Endothelial cell of umbilical vein (primary cell): ENCODE measurements around the gene MBNL2. TPM values are rescaled to one million over a fixed set of nuclear protein-coding genes. Genes with fewer than 3 reads are reported as not detected.

Source experiments
- BruUV-seq: library from RNA; stranded (reverse); fragments of 400-500 nt; replicated peaks from 2 replicates; lab custom pipeline; 2021; lab: Mats Ljungman, UMichigan
- CTCF ChIA-PET: fragments of 300-600, 350-600 bp; sonication (Branson Sonifier 250); formaldehyde crosslinking; loops from one replicate; lab custom pipeline; 2021; ENCODE audit warnings: antibody characterized with exemption, inconsistent platforms; lab: Charles Lee
- POLR2A ChIA-PET: fragments of 300-600, 350-600 bp; sonication (Branson Sonifier 250); formaldehyde crosslinking; loops from one replicate; lab custom pipeline; 2021; ENCODE audit warnings: antibody characterized with exemption, inconsistent platforms; lab: Charles Lee
- DNase-seq: peaks from one replicate; pipeline ENCODE4 v3.0.0-alpha.2; 2011; ENCODE audit warnings: low read depth, low spot score
- FAIRE-seq: peaks from 2 replicates; lab custom pipeline; 2011; peaks lifted over from hg19 to GRCh38; lab: Jason Lieb, UNC
- H2AFZ ChIP-seq: 2 replicates; pipeline ENCODE4 v1.6.0; 2012; ENCODE audit warnings: low read depth, low read length, control low read depth, inconsistent platforms
- H3K27ac ChIP-seq: 2 replicates; pipeline ENCODE4 v1.5.1; 2011; ENCODE audit warnings: low read depth, mild to moderate bottlenecking, control low read depth, low read length, moderate library complexity; ENCODE audit not compliant: insufficient read depth
- H3K27me3 ChIP-seq, 2 experiments: 2 replicates each; pipeline versions ENCODE4 v1.6.0 to v1.6.1; 2011; ENCODE audit warnings: low read length in 2 of 2, mixed read lengths in 1 of 2; ENCODE audit not compliant: control insufficient read depth in 2 of 2, insufficient read depth in 2 of 2
- H3K36me3 ChIP-seq, 2 experiments: 2 replicates in 1 of 2; 3 replicates in 1 of 2; pipeline ENCODE4 v1.5.1; 2011; ENCODE audit warnings: low read length in 2 of 2, mild to moderate bottlenecking in 1 of 2, moderate library complexity in 1 of 2; ENCODE audit not compliant: control insufficient read depth in 2 of 2, insufficient read depth in 2 of 2; ENCODE audit errors: extremely low read depth in 1 of 2
- H3K4me1 ChIP-seq: 3 replicates; pipeline ENCODE4 v1.5.1; 2011; ENCODE audit warnings: mild to moderate bottlenecking, low read length; ENCODE audit not compliant: control insufficient read depth, insufficient read depth; ENCODE audit errors: extremely low read depth
- H3K4me2 ChIP-seq: 2 replicates; pipeline ENCODE4 v1.6.1; 2011; ENCODE audit warnings: low read length, control low read depth, mixed read lengths; ENCODE audit not compliant: insufficient read depth
- H3K4me3 ChIP-seq, 3 experiments: fragments of 200-600 bp in 1 of 3; sonication (generic), shearing (Covaris generic) in 1 of 3; replicated peaks in 1 of 3; 2 replicates each; pipeline ENCODE4 v1.5.1; 2011 to 2016; ENCODE audit warnings: control low read depth in 3 of 3, low read length in 3 of 3, mild to moderate bottlenecking in 2 of 3, inconsistent platforms in 1 of 3, low read depth in 1 of 3, moderate library complexity in 1 of 3; ENCODE audit not compliant: insufficient read depth in 1 of 3
- H3K79me2 ChIP-seq: 2 replicates; pipeline ENCODE4 v1.6.0; 2012; ENCODE audit warnings: low read length, inconsistent platforms; ENCODE audit not compliant: control insufficient read depth, insufficient read depth
- H3K9ac ChIP-seq: replicated peaks from 2 replicates; pipeline ENCODE3; 2011; ENCODE audit warnings: low read length, control low read depth; ENCODE audit not compliant: insufficient read depth; ENCODE audit errors: extremely low read depth
- H3K9me1 ChIP-seq: replicated peaks from 3 replicates; pipeline ENCODE4 v1.6.0; 2011; ENCODE audit warnings: mild to moderate bottlenecking, low read length; ENCODE audit not compliant: control insufficient read depth, insufficient read depth; ENCODE audit errors: extremely low read depth
- H3K9me3 ChIP-seq: replicated peaks from 2 replicates; pipeline ENCODE4 v1.5.1; 2012; ENCODE audit warnings: low read length, inconsistent platforms; ENCODE audit not compliant: control insufficient read depth, insufficient read depth
- H4K20me1 ChIP-seq: replicated peaks from 2 replicates; pipeline ENCODE3; 2011; ENCODE audit warnings: mild to moderate bottlenecking, low read length; ENCODE audit not compliant: control insufficient read depth, insufficient read depth; ENCODE audit errors: extremely low read depth
- CTCF ChIP-seq, 2 donors: IDR thresholded peaks; 1 replicate in 1 of 2; 2 replicates in 1 of 2; pipeline ENCODE4 v1.5.1; 2011; ENCODE audit warnings: low read length in 2 of 2, mild to moderate bottlenecking in 2 of 2, moderate library complexity in 2 of 2, control low read depth in 1 of 2, inconsistent platforms in 1 of 2, low read depth in 1 of 2; ENCODE audit not compliant: insufficient read depth in 1 of 2; ENCODE audit errors: extremely low read depth in 1 of 2
- EZH2 ChIP-seq: IDR thresholded peaks from 2 replicates; pipeline ENCODE4 v1.6.1; 2012; ENCODE audit warnings: borderline replicate concordance, low read depth, mild to moderate bottlenecking, moderate library complexity, low read length, inconsistent platforms; ENCODE audit not compliant: severe bottlenecking
- FOS ChIP-seq: IDR thresholded peaks from 2 replicates; pipeline ENCODE4 v1.6.1; 2011; ENCODE audit warnings: mild to moderate bottlenecking, low read length, moderate library complexity, borderline replicate concordance; ENCODE audit not compliant: insufficient read depth
- GATA2 ChIP-seq: IDR thresholded peaks from 2 replicates; pipeline ENCODE4 v1.7.0; 2011; ENCODE audit warnings: low read depth, mild to moderate bottlenecking, moderate library complexity, mixed read lengths, low read length; ENCODE audit not compliant: insufficient read length, insufficient read depth
- JUN ChIP-seq: IDR thresholded peaks from 2 replicates; pipeline ENCODE4 v1.6.1; 2011; ENCODE audit warnings: borderline replicate concordance, low read depth; ENCODE audit not compliant: insufficient read length, insufficient read depth
- MAX ChIP-seq: IDR thresholded peaks from 2 replicates; pipeline ENCODE4 v1.6.1; 2011; ENCODE audit not compliant: insufficient read depth, insufficient read length
- POLR2A ChIP-seq: IDR thresholded peaks from 2 replicates; pipeline ENCODE4 v1.6.1; 2012; ENCODE audit warnings: low read depth, mild to moderate bottlenecking, control low read depth, low read length
- POLR2AphosphoS5 ChIP-seq: IDR thresholded peaks from 2 replicates; pipeline ENCODE4 v1.6.1; 2012; ENCODE audit warnings: low read depth, mild to moderate bottlenecking, control low read depth, low read length, moderate library complexity; ENCODE audit not compliant: insufficient read depth
- dilution Hi-C: fragments of 300-500 bp; cut with MboI; formaldehyde crosslinking; loops from one replicate; pipeline ENCODE4 v1.15.0; 2019; ENCODE audit warnings: low sequenced_read_pairs; ENCODE audit not compliant: extremely low pct_ligation_motif_present
- intact Hi-C: fragments of 100-400 bp; cut with micrococcal nuclease; formaldehyde crosslinking; loops from one replicate; pipeline ENCODE4 v1.10.0; 2022
- polyA plus RNA-seq, 4 experiments: library from polyadenylated mRNA; depleted of rRNA in 3 of 4; stranded (reverse) in 3 of 4; unstranded in 1 of 4; fragments of >200 nt; gene quantifications; 2 replicates each; pipeline versions ENCODE4 v1.2.1 to v1.2.3, GENCODE V29; 2011 to 2012; ENCODE audit warnings: missing spikeins in 1 of 4
- total RNA-seq: library from RNA; stranded (reverse); gene quantifications from 2 replicates; pipeline ENCODE4 v1.2.3, GENCODE V29; 2021

MBNL2 gene
- total and polyA plus RNA-seq, 2 donors (not counting 3 experiments of a cell fraction or from before 2014, with no cell fraction given) = 32.9 to 76.5 TPM

- intact Hi-C loops = no loop called here
- H3K79me2 ChIP-seq = peaks cover 2% of the 10 kb centered on the region
- H3K4me1 ChIP-seq = no peaks in the 10 kb centered on the region
- H3K4me3 ChIP-seq = no peak overlapping the region
- dilution Hi-C loops = no loop called here
- H3K36me3 ChIP-seq = peaks cover 16 to 23% of the 10 kb centered on the region in 2 experiments
- H3K27ac ChIP-seq = no peak overlapping the region
- no peaks in the 10 kb centered on the region for H3K9me3 ChIP-seq
- no peak for DNase-seq
- peaks cover 4% of the 10 kb centered on the region for H4K20me1 ChIP-seq
- FAIRE-seq = no peak
- H3K4me2 ChIP-seq = no peak overlapping the region
- POLR2A ChIA-PET = interaction anchor here (1.5 kb wide), 1 partner anchor 46 kb away, joined by 3 read pairs; no protein-coding TSS in a partner anchor
- no peak overlapping the region for H3K9ac ChIP-seq
- H2AFZ ChIP-seq = no peak overlapping the region
- H3K27me3 ChIP-seq = no peaks in the 10 kb centered on the region
- H3K9me1 ChIP-seq = no peaks in the 10 kb centered on the region
- TF ChIP-seq FOS (no peak), JUN (no peak), EZH2 (no peak), POLR2A (no peak), POLR2AphosphoS5 (no peak), MAX (no peak), GATA2 (no peak)
- CTCF ChIA-PET = interaction anchor here (0.9 kb wide), 1 partner anchor 8 kb away, joined by 3 read pairs; no protein-coding TSS in a partner anchor
- BruUV-seq = no TSS peak
These were observed 164.8 kb downstream of the MBNL2 start for GRCh38 chr13:97386801-97387484.

GRCh38 chr13:97387485-97387839, 165.3 kb downstream of the MBNL2 start:
- dilution Hi-C loops = no loop called here
- no TSS peak for BruUV-seq

More at GRCh38 chr13:97387485-97387839, 165.3 kb downstream of the MBNL2 start:
- ChIA-PET CTCF (interaction anchor here (0.9 kb wide), 1 partner anchor 9 kb away, joined by 3 read pairs; no protein-coding TSS in a partner anchor), POLR2A (interaction anchor here (1.5 kb wide), 1 partner anchor 45 kb away, joined by 3 read pairs; no protein-coding TSS in a partner anchor)
- Histone ChIP-seq H2AFZ (no peak overlapping the region), H4K20me1 (peaks cover 4% of the 10 kb centered on the region), H3K36me3 (peaks cover 12 to 19% of the 10 kb centered on the region in 2 experiments), H3K9ac (no peak overlapping the region), H3K9me3 (no peaks in the 10 kb centered on the region), H3K79me2 (peaks cover 2% of the 10 kb centered on the region), H3K4me2 (no peak overlapping the region), H3K4me1 (no peaks in the 10 kb centered on the region), H3K4me3 (no peak overlapping the region), H3K9me1 (no peaks in the 10 kb centered on the region), H3K27me3 (no peaks in the 10 kb centered on the region), H3K27ac (no peak overlapping the region)
- FAIRE-seq (no peak), DNase-seq (no peak)
- intact Hi-C loops = no loop called here
- TF ChIP-seq POLR2AphosphoS5 (no peak), JUN (no peak), FOS (no peak), CTCF (IDR thresholded peaks at IDR 0.05; ENCODE audit: extremely low read depth in 1 of 2, insufficient read depth in 1 of 2, low read depth in 1 of 2, low read length in 2 of 2) (no peak)
